NAMALWA (cell line): Measurements from ENCODE around the gene VAV3.
A peak's percentile ranks its signal among the peaks of the same experiment; 100 is the strongest.

Experiments
- DNase-seq: peaks from one replicate; pipeline ENCODE4 v3.0.0-alpha.2; 2015; ENCODE audit warnings: low spot score

Gene VAV3

DNA sequence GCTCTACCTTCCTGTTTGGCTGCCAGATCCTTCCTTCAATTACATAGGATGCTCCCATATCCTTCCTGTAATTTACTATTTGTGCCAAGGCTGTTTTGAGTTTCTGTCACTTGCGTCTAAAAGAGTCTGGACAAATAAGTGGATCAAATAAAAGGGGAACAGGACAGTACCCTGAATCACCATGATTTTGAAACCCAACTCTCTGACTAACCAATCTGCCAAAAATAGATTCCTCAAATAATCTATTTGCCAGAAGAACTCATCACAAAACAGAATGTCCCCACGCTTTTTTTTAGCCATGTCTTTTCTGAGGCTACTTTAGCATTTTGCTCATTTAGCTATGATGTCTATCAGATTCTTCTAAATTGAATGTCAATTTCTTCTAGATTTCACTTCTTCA, 431.5 kb downstream of the VAV3 start:
- no peak for DNase-seq

DNA sequence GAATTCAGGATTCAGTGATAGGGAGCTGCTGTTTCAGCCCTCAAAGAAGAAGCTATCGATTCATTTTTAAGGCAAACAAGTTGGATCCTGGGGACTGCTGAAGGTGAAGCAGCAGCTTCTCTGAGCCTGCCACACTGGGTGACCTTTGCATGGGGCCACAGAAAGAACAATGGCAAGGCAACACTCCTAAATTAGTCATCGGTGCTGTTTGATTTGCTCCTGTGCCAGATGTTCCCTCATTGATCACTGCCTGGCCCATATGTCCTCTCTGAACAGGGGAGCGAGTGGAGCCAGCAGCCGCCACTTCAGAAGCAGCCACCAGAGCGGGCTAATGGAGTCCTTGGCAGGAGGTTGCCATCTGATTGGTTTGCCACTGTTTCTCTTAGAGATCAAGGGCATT, 432.7 kb downstream of the VAV3 start:
- DNase-seq: no peak

DNA sequence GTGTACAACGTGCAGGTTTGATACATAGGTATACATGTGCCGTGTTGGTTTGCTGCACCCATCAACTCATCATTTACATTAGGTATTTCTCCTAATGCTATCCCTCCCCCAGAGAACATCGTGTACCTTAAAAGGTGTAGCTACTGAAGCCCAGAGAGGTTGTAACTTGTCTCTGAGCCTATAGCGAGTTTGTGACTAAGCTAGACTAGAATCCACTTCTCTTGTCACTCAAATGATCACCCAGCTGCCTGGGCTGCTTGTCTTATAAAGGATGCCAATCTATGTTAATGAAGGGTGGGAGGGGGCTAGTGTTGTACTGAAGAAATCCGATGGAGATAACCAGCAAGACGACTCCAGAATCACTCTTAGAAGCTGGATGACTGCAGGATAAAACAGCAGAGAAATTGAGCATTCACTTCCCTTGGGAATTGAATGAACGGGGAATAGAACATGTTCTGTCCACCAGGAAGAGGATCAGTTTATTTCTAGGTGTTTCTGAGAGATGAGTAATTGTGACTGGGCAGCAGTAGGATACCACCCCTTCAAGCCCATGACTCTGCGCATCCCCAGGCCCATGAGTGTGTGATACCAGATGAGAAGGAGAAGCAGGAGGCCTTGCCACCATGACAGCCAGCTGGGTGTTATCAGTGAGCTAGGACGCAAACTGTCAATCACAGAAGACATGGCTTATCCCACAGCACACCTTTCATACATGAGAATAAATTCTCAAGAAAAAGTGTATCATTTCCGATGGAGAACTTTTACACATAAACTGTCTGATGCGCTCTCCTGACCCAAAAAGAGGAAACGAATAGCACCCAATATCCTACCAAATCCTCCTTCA, 433.7 kb downstream of the VAV3 start:
- no peak for DNase-seq

- no peak for DNase-seq
Measured at GRCh38 chr1:107530543-107530942, 434.4 kb downstream of the VAV3 start.

- peak; percentile 65 for DNase-seq
Measured at GRCh38 chr1:107529511-107530149, 435.4 kb downstream of the VAV3 start.

DNA sequence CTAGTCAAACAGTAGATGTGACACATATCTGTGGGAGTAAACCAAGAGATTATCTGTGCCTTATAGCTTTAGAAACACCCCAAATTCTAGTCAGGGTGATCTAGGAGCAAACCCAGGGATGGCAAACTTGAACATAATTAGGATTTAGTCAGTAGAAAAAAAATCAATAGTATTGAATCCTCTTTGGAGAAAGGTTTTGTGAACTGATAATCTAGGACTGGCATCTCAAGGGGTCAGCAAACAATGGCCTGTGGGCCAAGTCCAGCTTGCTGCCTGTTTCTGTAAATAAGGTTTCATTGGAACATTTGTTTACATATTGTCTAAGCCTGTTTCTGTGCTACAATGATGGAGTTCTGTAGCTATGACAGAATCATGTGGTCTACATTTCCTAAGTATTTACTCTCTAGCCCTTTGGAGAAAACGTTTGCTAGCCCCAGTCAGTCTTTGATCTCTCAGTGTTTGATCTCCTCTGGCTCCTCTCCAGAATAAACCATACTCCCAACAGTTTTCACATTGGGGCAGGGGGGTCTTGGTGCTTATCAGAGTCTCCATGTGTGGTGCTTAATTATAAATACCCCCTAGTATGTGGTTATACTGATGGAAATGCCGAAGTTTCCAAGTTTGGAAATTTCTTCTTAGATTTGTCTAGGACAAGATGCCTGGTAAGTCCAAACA, 438.3 kb downstream of the VAV3 start:
- DNase-seq: no peak

GRCh38 chr1:107525961-107526360, 439.0 kb downstream of the VAV3 start:
- no peak for DNase-seq

- no peak for DNase-seq
Measured at GRCh38 chr1:107525145-107525544, 439.8 kb downstream of the VAV3 start.

- DNase-seq: no peak
Measured at GRCh38 chr1:107524301-107524700, 440.7 kb downstream of the VAV3 start.

DNA sequence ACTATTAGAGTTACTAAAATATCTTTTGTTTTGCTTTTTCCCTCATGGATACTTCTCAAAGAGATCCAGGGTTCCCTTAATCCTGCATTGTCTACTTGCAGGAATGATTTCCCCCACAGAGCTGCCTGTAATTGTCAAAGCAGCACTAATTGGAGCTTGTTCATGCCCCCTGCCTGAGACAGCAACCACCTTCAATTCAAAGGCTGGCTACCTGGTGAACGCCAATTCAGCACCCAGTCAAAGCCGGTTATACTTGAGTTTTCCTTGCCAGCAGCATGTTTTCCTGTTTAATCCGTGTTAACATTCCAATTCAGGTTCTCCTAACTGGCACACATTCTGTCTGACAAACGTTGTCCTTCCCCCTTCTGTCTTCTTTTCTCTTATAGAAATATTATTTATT, 441.2 kb downstream of the VAV3 start:
- no peak for DNase-seq

- no peak for DNase-seq
Measured at GRCh38 chr1:107523061-107523460, 441.9 kb downstream of the VAV3 start.
